Transverse colon (tissue), 4 donors: ENCODE results near the gene KIFC1.

ENCODE experiments used
- CTCF ChIP-seq, 5 experiments: fragments of 200-600 bp in 3 of 5; fragments of 450-650 bp in 2 of 5; sonication (generic) in 3 of 5; IDR thresholded peaks; 1 replicate in 2 of 5; 2 replicates in 3 of 5; pipeline ENCODE4 v1.5.1; 2016 to 2017; ENCODE audit warnings: antibody characterized with exemption in 5 of 5, inconsistent platforms in 3 of 5, mild to moderate bottlenecking in 2 of 5, moderate library complexity in 1 of 5
- EP300 ChIP-seq: sonication (generic); formaldehyde crosslinking; IDR thresholded peaks from one replicate; pipeline ENCODE4 v1.6.1; 2017; ENCODE audit warnings: antibody characterized with exemption, low read depth
- POLR2A ChIP-seq: fragments of 450-650 bp; IDR thresholded peaks from one replicate; pipeline ENCODE4 v1.6.1; 2016; ENCODE audit warnings: antibody characterized with exemption, mild to moderate bottlenecking, moderate library complexity
- POLR2AphosphoS5 ChIP-seq, 3 donors: sonication (generic); formaldehyde crosslinking; IDR thresholded peaks; one replicate each; pipeline ENCODE4 v1.6.1; 2016; ENCODE audit warnings: antibody characterized with exemption in 3 of 3

GRCh38 chr6:33442283-33442682 is 50.7 kb downstream of the KIFC1 start:
- TF ChIP-seq POLR2A (no peak), CTCF (IDR thresholded peaks at IDR 0.05) (no peak), POLR2AphosphoS5 (IDR thresholded peaks at IDR 0.05) (no peak), EP300 (no peak)
